Measurements from ENCODE around the gene BFSP1. TPM values are rescaled to one million over a fixed set of nuclear protein-coding genes. Genes with fewer than 3 reads are reported as not detected.

Gene BFSP1
- total RNA-seq, 2 donors from 2014 or later = 0.52 to 0.99 TPM

DNA sequence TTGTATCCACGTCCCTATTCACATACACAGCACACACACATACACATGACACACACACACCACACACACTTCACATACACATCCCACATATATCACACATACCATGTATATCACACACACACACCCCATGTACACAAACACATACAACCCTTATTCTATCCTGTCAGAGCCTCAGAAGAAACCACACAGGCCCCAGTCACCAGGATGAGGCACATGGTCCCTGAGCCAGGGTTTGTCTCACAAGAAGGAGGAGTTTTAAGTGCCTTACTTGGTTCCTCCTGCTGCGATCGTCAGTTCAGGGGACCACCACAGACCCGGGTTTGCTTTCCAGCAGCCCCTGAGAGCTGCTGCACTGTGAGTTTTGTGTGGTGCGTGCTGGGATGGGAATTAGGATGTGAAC, 23.6 kb downstream of the BFSP1 start:
- no peak for DNase-seq
- ATAC-seq = no peak
- 88 to 93% methylated on average over 5 of the region's 5 CpGs for WGBS, 2 donors
- Histone ChIP-seq H3K27me3 (no peaks in the 10 kb centered on the region), H3K4me3 (no peak overlapping the region), H3K27ac (no peak overlapping the region), H3K36me3 (replicated peaks in 1 of 2; ENCODE audit: insufficient read depth in 1 of 2, low read depth in 2 of 2) (no peaks in the 10 kb centered on the region), H3K4me1 (peaks cover 12% of the 10 kb centered on the region), H3K9me3 (no peaks in the 10 kb centered on the region)
- TF ChIP-seq POLR2A (IDR thresholded peaks at IDR 0.05) (no peak), CTCF (IDR thresholded peaks at IDR 0.05) (no peak)
- intact Hi-C loops (cut with DNase I) = loop anchor here (10.0 kb wide), 1 partner anchor 487 kb away; no protein-coding TSS in a partner anchor

GRCh38 chr20:17507032-17507431, 24.1 kb downstream of the BFSP1 start:
- 83% methylated on average over 2 of the region's 2 CpGs for WGBS, 2 donors
- Histone ChIP-seq H3K4me1 (peaks cover 12% of the 10 kb centered on the region), H3K36me3 (replicated peaks in 1 of 2; ENCODE audit: insufficient read depth in 1 of 2, low read depth in 2 of 2) (no peaks in the 10 kb centered on the region), H3K4me3 (no peak overlapping the region), H3K27me3 (no peaks in the 10 kb centered on the region), H3K27ac (no peak overlapping the region), H3K9me3 (no peaks in the 10 kb centered on the region)
- ATAC-seq (no peak), DNase-seq (no peak)
- no peak for TF ChIP-seq POLR2A (IDR thresholded peaks at IDR 0.05)
- no peak for TF ChIP-seq CTCF (IDR thresholded peaks at IDR 0.05)
- intact Hi-C loops (cut with DNase I) = loop anchor here (10.0 kb wide), 1 partner anchor 488 kb away; no protein-coding TSS in a partner anchor

DNA sequence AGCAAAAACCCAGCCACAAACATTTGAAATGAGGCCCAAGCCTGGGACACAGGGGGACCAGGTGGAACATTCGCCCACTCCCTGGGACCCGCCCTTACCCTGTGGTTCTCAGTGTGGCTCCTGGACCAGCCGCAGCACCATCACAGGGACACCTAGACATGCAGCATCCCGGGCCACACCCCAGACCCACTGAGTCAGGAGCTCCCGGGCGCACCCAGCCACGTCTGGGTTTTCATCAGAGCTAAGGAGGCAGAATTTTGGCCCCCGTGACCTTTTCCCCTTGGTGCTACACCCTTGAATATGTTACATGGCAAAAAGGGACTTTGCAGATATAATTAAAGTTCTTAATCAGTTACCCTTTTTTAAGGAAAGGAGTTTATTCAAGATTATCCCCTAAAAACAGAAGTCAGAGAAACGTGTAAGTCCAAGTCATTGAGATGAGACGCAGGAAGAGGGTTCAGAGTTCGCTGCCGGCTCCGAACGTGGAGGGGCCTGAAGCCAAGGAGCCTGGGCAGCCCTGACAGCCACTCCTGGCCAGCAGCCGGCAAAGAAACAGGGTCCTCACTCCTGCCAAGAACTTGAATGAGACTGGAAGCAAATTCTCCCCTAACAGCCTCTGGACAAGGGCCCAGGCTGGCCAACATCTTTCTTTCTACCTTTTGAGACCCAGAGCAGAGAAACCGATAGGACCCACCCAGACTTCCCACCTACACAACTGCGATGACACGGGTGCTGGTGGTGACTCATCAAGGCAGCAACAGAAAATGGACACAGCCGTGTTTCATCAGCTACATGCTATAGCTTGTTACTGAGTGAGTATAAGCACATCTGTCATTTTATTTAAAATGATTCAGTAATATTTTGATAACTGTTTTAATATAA, 25.3 kb downstream of the BFSP1 start:
- no peak for ATAC-seq
- 86 to 89% methylated on average over 12 to 19 of the region's 19 CpGs for WGBS, 2 donors

GRCh38 chr20:17504898-17505635, 26.1 kb downstream of the BFSP1 start:
- WGBS, 2 donors = 7 to 10% methylated on average over 17 to 30 of the region's 30 CpGs
- peaks cover 12% of the 10 kb centered on the region for H3K4me1 ChIP-seq
- ATAC-seq (peak; percentile 77), DNase-seq (peak; percentile 24 to 50 (median 32))
- no peaks in the 10 kb centered on the region for H3K36me3 ChIP-seq (replicated peaks in 1 of 2; ENCODE audit: insufficient read depth in 1 of 2, low read depth in 2 of 2)
- TF ChIP-seq CTCF (IDR thresholded peaks at IDR 0.05) (peak; percentile 54 to 87 (median 68)), POLR2A (IDR thresholded peaks at IDR 0.05) (no peak)
- no peaks in the 10 kb centered on the region for H3K27me3 ChIP-seq
- no peaks in the 10 kb centered on the region for H3K9me3 ChIP-seq
- H3K4me3 ChIP-seq = no peak overlapping the region
- peak overlapping the region in 3 of 4 donors; percentile 4 to 25 (median 18) for H3K27ac ChIP-seq
- intact Hi-C loops (cut with DNase I) = loop anchor here (10.0 kb wide), 1 partner anchor 490 kb away; no protein-coding TSS in a partner anchor

More for the DNA sequence above, 25.3 kb downstream of the BFSP1 start:
- no peak overlapping the region for H3K4me3 ChIP-seq
- H3K4me1 ChIP-seq = peaks cover 12% of the 10 kb centered on the region
- no peak for TF ChIP-seq POLR2A (IDR thresholded peaks at IDR 0.05)
- no peak for TF ChIP-seq CTCF (IDR thresholded peaks at IDR 0.05)
- H3K9me3 ChIP-seq = no peaks in the 10 kb centered on the region
- peak overlapping the region in 2 of 4 donors; percentile 18 to 25 for H3K27ac ChIP-seq
- DNase-seq = no peak
- H3K27me3 ChIP-seq = no peaks in the 10 kb centered on the region
- no peaks in the 10 kb centered on the region for H3K36me3 ChIP-seq (replicated peaks in 1 of 2; ENCODE audit: insufficient read depth in 1 of 2, low read depth in 2 of 2)
- intact Hi-C loops (cut with DNase I) = loop anchor here (10.0 kb wide), 1 partner anchor 489 kb away; no protein-coding TSS in a partner anchor
